Endothelial cell of umbilical vein (primary cell): ENCODE results near the gene IQCE. TPM values are rescaled to one million over a fixed set of nuclear protein-coding genes. Genes with fewer than 3 reads are reported as not detected.

ENCODE experiments used
- BruUV-seq: library from RNA; stranded (reverse); fragments of 400-500 nt; replicated peaks from 2 replicates; lab custom pipeline; 2021; lab: Mats Ljungman, UMichigan
- CTCF ChIA-PET: fragments of 300-600, 350-600 bp; sonication (Branson Sonifier 250); formaldehyde crosslinking; loops from one replicate; lab custom pipeline; 2021; ENCODE audit warnings: antibody characterized with exemption, inconsistent platforms; lab: Charles Lee
- POLR2A ChIA-PET: fragments of 300-600, 350-600 bp; sonication (Branson Sonifier 250); formaldehyde crosslinking; loops from one replicate; lab custom pipeline; 2021; ENCODE audit warnings: antibody characterized with exemption, inconsistent platforms; lab: Charles Lee
- DNase-seq: peaks from one replicate; pipeline ENCODE4 v3.0.0-alpha.2; 2011; ENCODE audit warnings: low read depth, low spot score
- FAIRE-seq: peaks from 2 replicates; lab custom pipeline; 2011; peaks lifted over from hg19 to GRCh38; lab: Jason Lieb, UNC
- H2AFZ ChIP-seq: 2 replicates; pipeline ENCODE4 v1.6.0; 2012; ENCODE audit warnings: low read depth, low read length, control low read depth, inconsistent platforms
- H3K27ac ChIP-seq: 2 replicates; pipeline ENCODE4 v1.5.1; 2011; ENCODE audit warnings: low read depth, mild to moderate bottlenecking, control low read depth, low read length, moderate library complexity; ENCODE audit not compliant: insufficient read depth
- H3K27me3 ChIP-seq, 2 experiments: 2 replicates each; pipeline versions ENCODE4 v1.6.0 to v1.6.1; 2011; ENCODE audit warnings: low read length in 2 of 2, mixed read lengths in 1 of 2; ENCODE audit not compliant: control insufficient read depth in 2 of 2, insufficient read depth in 2 of 2
- H3K36me3 ChIP-seq, 2 experiments: 2 replicates in 1 of 2; 3 replicates in 1 of 2; pipeline ENCODE4 v1.5.1; 2011; ENCODE audit warnings: low read length in 2 of 2, mild to moderate bottlenecking in 1 of 2, moderate library complexity in 1 of 2; ENCODE audit not compliant: control insufficient read depth in 2 of 2, insufficient read depth in 2 of 2; ENCODE audit errors: extremely low read depth in 1 of 2
- H3K4me1 ChIP-seq: 3 replicates; pipeline ENCODE4 v1.5.1; 2011; ENCODE audit warnings: mild to moderate bottlenecking, low read length; ENCODE audit not compliant: control insufficient read depth, insufficient read depth; ENCODE audit errors: extremely low read depth
- H3K4me2 ChIP-seq: 2 replicates; pipeline ENCODE4 v1.6.1; 2011; ENCODE audit warnings: low read length, control low read depth, mixed read lengths; ENCODE audit not compliant: insufficient read depth
- H3K4me3 ChIP-seq, 3 experiments: fragments of 200-600 bp in 1 of 3; sonication (generic), shearing (Covaris generic) in 1 of 3; replicated peaks in 1 of 3; 2 replicates each; pipeline ENCODE4 v1.5.1; 2011 to 2016; ENCODE audit warnings: control low read depth in 3 of 3, low read length in 3 of 3, mild to moderate bottlenecking in 2 of 3, inconsistent platforms in 1 of 3, low read depth in 1 of 3, moderate library complexity in 1 of 3; ENCODE audit not compliant: insufficient read depth in 1 of 3
- H3K79me2 ChIP-seq: 2 replicates; pipeline ENCODE4 v1.6.0; 2012; ENCODE audit warnings: low read length, inconsistent platforms; ENCODE audit not compliant: control insufficient read depth, insufficient read depth
- H3K9ac ChIP-seq: replicated peaks from 2 replicates; pipeline ENCODE3; 2011; ENCODE audit warnings: low read length, control low read depth; ENCODE audit not compliant: insufficient read depth; ENCODE audit errors: extremely low read depth
- H3K9me1 ChIP-seq: replicated peaks from 3 replicates; pipeline ENCODE4 v1.6.0; 2011; ENCODE audit warnings: mild to moderate bottlenecking, low read length; ENCODE audit not compliant: control insufficient read depth, insufficient read depth; ENCODE audit errors: extremely low read depth
- H3K9me3 ChIP-seq: replicated peaks from 2 replicates; pipeline ENCODE4 v1.5.1; 2012; ENCODE audit warnings: low read length, inconsistent platforms; ENCODE audit not compliant: control insufficient read depth, insufficient read depth
- H4K20me1 ChIP-seq: replicated peaks from 2 replicates; pipeline ENCODE3; 2011; ENCODE audit warnings: mild to moderate bottlenecking, low read length; ENCODE audit not compliant: control insufficient read depth, insufficient read depth; ENCODE audit errors: extremely low read depth
- CTCF ChIP-seq, 2 donors: IDR thresholded peaks; 1 replicate in 1 of 2; 2 replicates in 1 of 2; pipeline ENCODE4 v1.5.1; 2011; ENCODE audit warnings: low read length in 2 of 2, mild to moderate bottlenecking in 2 of 2, moderate library complexity in 2 of 2, control low read depth in 1 of 2, inconsistent platforms in 1 of 2, low read depth in 1 of 2; ENCODE audit not compliant: insufficient read depth in 1 of 2; ENCODE audit errors: extremely low read depth in 1 of 2
- EZH2 ChIP-seq: IDR thresholded peaks from 2 replicates; pipeline ENCODE4 v1.6.1; 2012; ENCODE audit warnings: borderline replicate concordance, low read depth, mild to moderate bottlenecking, moderate library complexity, low read length, inconsistent platforms; ENCODE audit not compliant: severe bottlenecking
- FOS ChIP-seq: IDR thresholded peaks from 2 replicates; pipeline ENCODE4 v1.6.1; 2011; ENCODE audit warnings: mild to moderate bottlenecking, low read length, moderate library complexity, borderline replicate concordance; ENCODE audit not compliant: insufficient read depth
- GATA2 ChIP-seq: IDR thresholded peaks from 2 replicates; pipeline ENCODE4 v1.7.0; 2011; ENCODE audit warnings: low read depth, mild to moderate bottlenecking, moderate library complexity, mixed read lengths, low read length; ENCODE audit not compliant: insufficient read length, insufficient read depth
- JUN ChIP-seq: IDR thresholded peaks from 2 replicates; pipeline ENCODE4 v1.6.1; 2011; ENCODE audit warnings: borderline replicate concordance, low read depth; ENCODE audit not compliant: insufficient read length, insufficient read depth
- MAX ChIP-seq: IDR thresholded peaks from 2 replicates; pipeline ENCODE4 v1.6.1; 2011; ENCODE audit not compliant: insufficient read depth, insufficient read length
- MYC ChIP-seq: IDR thresholded peaks from one replicate; pipeline ENCODE4 v1.6.1; 2011; ENCODE audit warnings: mild to moderate bottlenecking, low read depth, low read length
- POLR2A ChIP-seq: IDR thresholded peaks from 2 replicates; pipeline ENCODE4 v1.6.1; 2012; ENCODE audit warnings: low read depth, mild to moderate bottlenecking, control low read depth, low read length
- POLR2AphosphoS5 ChIP-seq: IDR thresholded peaks from 2 replicates; pipeline ENCODE4 v1.6.1; 2012; ENCODE audit warnings: low read depth, mild to moderate bottlenecking, control low read depth, low read length, moderate library complexity; ENCODE audit not compliant: insufficient read depth
- dilution Hi-C: fragments of 300-500 bp; cut with MboI; formaldehyde crosslinking; loops from one replicate; pipeline ENCODE4 v1.15.0; 2019; ENCODE audit warnings: low sequenced_read_pairs; ENCODE audit not compliant: extremely low pct_ligation_motif_present
- intact Hi-C: fragments of 100-400 bp; cut with micrococcal nuclease; formaldehyde crosslinking; loops from one replicate; pipeline ENCODE4 v1.10.0; 2022
- microRNA-seq: library from miRNA; unstranded; fragments of <30 nt; microRNA quantifications from one replicate; pipeline ENCODE4 v1.2.0, GENCODE V29; 2021; ENCODE audit warnings: borderline number of aligned reads, borderline replicate concordance
- polyA plus RNA-seq, 4 experiments: library from polyadenylated mRNA; depleted of rRNA in 3 of 4; stranded (reverse) in 3 of 4; unstranded in 1 of 4; fragments of >200 nt; gene quantifications; 2 replicates each; pipeline versions ENCODE4 v1.2.1 to v1.2.3, GENCODE V29; 2011 to 2012; ENCODE audit warnings: missing spikeins in 1 of 4
- small RNA-seq: library from RNA; depleted of rRNA; stranded (forward); fragments of <200 nt; gene quantifications from one replicate; pipeline ENCODE3, GENCODE V24; 2012; ENCODE audit warnings: low replicate concordance, low read depth; ENCODE audit not compliant: insufficient read depth, insufficient read length
- total RNA-seq: library from RNA; stranded (reverse); gene quantifications from 2 replicates; pipeline ENCODE4 v1.2.3, GENCODE V29; 2021

IQCE gene
- total and polyA plus RNA-seq, 2 donors (not counting 3 experiments of a cell fraction or from before 2014, with no cell fraction given), result 4.9 to 14.5 TPM

GRCh38 chr7:2663960-2664359 lies 105.2 kb downstream of the IQCE start:
- no peaks in the 10 kb centered on the region for H3K9me3 ChIP-seq
- no peak overlapping the region for H3K4me2 ChIP-seq
- no peak overlapping the region for H3K9ac ChIP-seq
- no peak overlapping the region for H3K27ac ChIP-seq
- H3K36me3 ChIP-seq, result peaks cover 2 to 15% of the 10 kb centered on the region in 2 experiments
- peaks cover 0 to 3% of the 10 kb centered on the region in 2 experiments for H3K27me3 ChIP-seq
- DNase-seq, result no peak
- POLR2A ChIA-PET, result no interaction called here
- intact Hi-C loops, result loop anchor here (2.0 to 5.0 kb wide), 4 partner anchors 23 to 187 kb away; partner anchors contain the start of genes BRAT1, GRIFIN and IQCE
- no TSS peak for BruUV-seq
- no peaks in the 10 kb centered on the region for H4K20me1 ChIP-seq
- dilution Hi-C loops, result no loop called here
- H3K9me1 ChIP-seq, result no peaks in the 10 kb centered on the region
- H3K4me1 ChIP-seq, result peaks cover 14% of the 10 kb centered on the region
- H2AFZ ChIP-seq, result no peak overlapping the region
- peak; percentile 8 for FAIRE-seq
- CTCF ChIA-PET, result interaction anchor here (0.7 to 3.0 kb wide), 3 partner anchors 46 to 55 kb away, joined by 3 to 10 read pairs (median 4); no protein-coding TSS in a partner anchor
- H3K4me3 ChIP-seq, result no peak overlapping the region
- H3K79me2 ChIP-seq, result no peaks in the 10 kb centered on the region
- TF ChIP-seq GATA2, result no peak
- no peak for TF ChIP-seq POLR2AphosphoS5
- no peak for TF ChIP-seq EZH2
- no peak for TF ChIP-seq MYC
- no peak for TF ChIP-seq FOS
- no peak for TF ChIP-seq JUN
- TF ChIP-seq CTCF (IDR thresholded peaks at IDR 0.05; ENCODE audit: extremely low read depth in 1 of 2, insufficient read depth in 1 of 2, low read depth in 1 of 2, low read length in 2 of 2), result no peak
- no peak for TF ChIP-seq MAX
- no peak for TF ChIP-seq POLR2A

Small RNA genes within 50 kb of the gene (microRNA-seq; reads per million reads assigned to microRNA genes)
- not detected for gene MIR4648

Small RNA genes within 50 kb of the gene (small RNA-seq; reads per million reads assigned to genes)
- not detected for gene MIR4648

Other genes with a start within 250 kb of the IQCE start
- 41.4 and 50.3 TPM in 2 replicates for gene SNX8, start 244.5 kb upstream of the IQCE start, total RNA-seq
- gene SNX8, start 244.5 kb upstream of the IQCE start, polyA plus RNA-seq, result 24.5 and 49.1 TPM in 2 replicates
- 198 and 207 TPM in 2 replicates for gene EIF3B, start 204.2 kb upstream of the IQCE start, total RNA-seq
- 104 and 107 TPM in 2 replicates for gene EIF3B, start 204.2 kb upstream of the IQCE start, polyA plus RNA-seq
- 28.8 and 30.2 TPM in 2 replicates for gene CHST12, start 155.4 kb upstream of the IQCE start, total RNA-seq
- 52.6 and 77.7 TPM in 2 replicates for gene CHST12, start 155.4 kb upstream of the IQCE start, polyA plus RNA-seq
- not detected in 2 replicates for gene GRIFIN, start 82.6 kb upstream of the IQCE start, total RNA-seq
- gene GRIFIN, start 82.6 kb upstream of the IQCE start, polyA plus RNA-seq, result not detected in 2 replicates
- gene LFNG, start 39.2 kb upstream of the IQCE start, total RNA-seq, result 12.6 and 15.1 TPM in 2 replicates
- 13.1 and 14.8 TPM in 2 replicates for gene LFNG, start 39.2 kb upstream of the IQCE start, polyA plus RNA-seq
- 31.6 and 32.2 TPM in 2 replicates for gene BRAT1, start 3.5 kb upstream of the IQCE start, total RNA-seq
- gene BRAT1, start 3.5 kb upstream of the IQCE start, polyA plus RNA-seq, result 31.1 and 40.3 TPM in 2 replicates
- 277 and 280 TPM in 2 replicates for gene TTYH3, start 73.0 kb downstream of the IQCE start, total RNA-seq
- gene TTYH3, start 73.0 kb downstream of the IQCE start, polyA plus RNA-seq, result 143 and 192 TPM in 2 replicates
- gene AMZ1, start 129.2 kb downstream of the IQCE start, total RNA-seq, result not detected in 2 replicates
- gene AMZ1, start 129.2 kb downstream of the IQCE start, polyA plus RNA-seq, result not detected in 2 replicates